ENCODE measurements around the gene FUBP3.

Gene FUBP3

GRCh38 chr9:130631331-130632080 is 52.1 kb downstream of the FUBP3 start:
- H3F3A ChIP-seq (ENCODE audit: low read depth), result no peaks in the 10 kb centered on the region
- H3K36me3 ChIP-seq (ENCODE audit: insufficient read depth, low read length), result peaks cover 24% of the 10 kb centered on the region; the same call in 1 of the 2 replicates
- TF ChIP-seq CTCF (conservative IDR thresholded peaks at IDR 0.05; ENCODE audit: low read length) (no peak), EZH2phosphoT487 (IDR thresholded peaks at IDR 0.05; ENCODE audit: borderline replicate concordance) (no peak)
- no peaks in the 10 kb centered on the region for H3K4me1 ChIP-seq (ENCODE audit: insufficient read depth, low read length, poor library complexity, severe bottlenecking)
- H4K20me1 ChIP-seq (ENCODE audit: insufficient read depth, low read length, poor library complexity, severe bottlenecking), result no peaks in the 10 kb centered on the region
- H2AFZ ChIP-seq (ENCODE audit: low read length), result no peak overlapping the region
- no peak overlapping the region for H3K4me2 ChIP-seq (ENCODE audit: low read depth, low read length, poor library complexity, severe bottlenecking)
- no peaks in the 10 kb centered on the region for H3K27me3 ChIP-seq (ENCODE audit: insufficient read depth, low read length, poor library complexity, severe bottlenecking)
- no peaks in the 10 kb centered on the region for H3K9me3 ChIP-seq (ENCODE audit: insufficient read depth, low read depth, low read length)
- H3K9ac ChIP-seq (ENCODE audit: low read depth, low read length, poor library complexity, severe bottlenecking), result no peak overlapping the region
- H3K4me3 ChIP-seq (ENCODE audit: low read length, poor library complexity, severe bottlenecking), result no peak overlapping the region
- H3K9me2 ChIP-seq (replicated peaks; ENCODE audit: low read depth, low read length), result no peaks in the 10 kb centered on the region
- H3K79me2 ChIP-seq (ENCODE audit: insufficient read depth, low read length), result no peaks in the 10 kb centered on the region

- Histone ChIP-seq H4K20me1 (ENCODE audit: insufficient read depth, low read length, poor library complexity, severe bottlenecking) (no peaks in the 10 kb centered on the region), H3K4me3 (ENCODE audit: low read length, poor library complexity, severe bottlenecking) (no peak overlapping the region), H3K9me2 (replicated peaks; ENCODE audit: low read depth, low read length) (no peaks in the 10 kb centered on the region), H3K4me1 (ENCODE audit: insufficient read depth, low read length, poor library complexity, severe bottlenecking) (no peaks in the 10 kb centered on the region), H3K79me2 (ENCODE audit: insufficient read depth, low read length) (no peaks in the 10 kb centered on the region), H3K4me2 (ENCODE audit: low read depth, low read length, poor library complexity, severe bottlenecking) (no peak overlapping the region), H3K9me3 (ENCODE audit: insufficient read depth, low read depth, low read length) (no peaks in the 10 kb centered on the region), H3K36me3 (ENCODE audit: insufficient read depth, low read length) (peaks cover 17% of the 10 kb centered on the region; the same call in 1 of the 2 replicates), H3F3A (ENCODE audit: low read depth) (no peaks in the 10 kb centered on the region), H3K27me3 (ENCODE audit: insufficient read depth, low read length, poor library complexity, severe bottlenecking) (no peaks in the 10 kb centered on the region), H2AFZ (ENCODE audit: low read length) (no peak overlapping the region), H3K9ac (ENCODE audit: low read depth, low read length, poor library complexity, severe bottlenecking) (no peak overlapping the region)
- TF ChIP-seq CTCF (conservative IDR thresholded peaks at IDR 0.05; ENCODE audit: low read length) (no peak), EZH2phosphoT487 (IDR thresholded peaks at IDR 0.05; ENCODE audit: borderline replicate concordance) (no peak)
Observed at GRCh38 chr9:130632081-130632710, 52.8 kb downstream of the FUBP3 start.

- no peaks in the 10 kb centered on the region for H3K9me3 ChIP-seq (ENCODE audit: insufficient read depth, low read depth, low read length)
- H3K36me3 ChIP-seq (ENCODE audit: insufficient read depth, low read length), result peaks cover 17% of the 10 kb centered on the region; the same call in 1 of the 2 replicates
- H3K4me3 ChIP-seq (ENCODE audit: low read length, poor library complexity, severe bottlenecking), result no peak overlapping the region
- no peak overlapping the region for H3K9ac ChIP-seq (ENCODE audit: low read depth, low read length, poor library complexity, severe bottlenecking)
- H3K27me3 ChIP-seq (ENCODE audit: insufficient read depth, low read length, poor library complexity, severe bottlenecking), result no peaks in the 10 kb centered on the region
- TF ChIP-seq CTCF (conservative IDR thresholded peaks at IDR 0.05; ENCODE audit: low read length) (no peak), EZH2phosphoT487 (IDR thresholded peaks at IDR 0.05; ENCODE audit: borderline replicate concordance) (no peak)
- H3K4me2 ChIP-seq (ENCODE audit: low read depth, low read length, poor library complexity, severe bottlenecking), result no peak overlapping the region
- no peaks in the 10 kb centered on the region for H4K20me1 ChIP-seq (ENCODE audit: insufficient read depth, low read length, poor library complexity, severe bottlenecking)
- no peaks in the 10 kb centered on the region for H3K9me2 ChIP-seq (replicated peaks; ENCODE audit: low read depth, low read length)
- no peaks in the 10 kb centered on the region for H3F3A ChIP-seq (ENCODE audit: low read depth)
- H3K79me2 ChIP-seq (ENCODE audit: insufficient read depth, low read length), result no peaks in the 10 kb centered on the region
- H2AFZ ChIP-seq (ENCODE audit: low read length), result no peak overlapping the region
- H3K4me1 ChIP-seq (ENCODE audit: insufficient read depth, low read length, poor library complexity, severe bottlenecking), result no peaks in the 10 kb centered on the region
Observed at GRCh38 chr9:130632841-130633240, 53.5 kb downstream of the FUBP3 start.
